SU-DHL-6 (cell line): ENCODE data around the gene SPATA1.

Source experiments
- CTCF ChIP-seq: fragments of 200-600 bp; sonication (generic); IDR thresholded peaks from one replicate; pipeline ENCODE4 v1.5.1; 2017; ENCODE audit warnings: antibody characterized with exemption, mild to moderate bottlenecking, low read length, moderate library complexity; ENCODE audit not compliant: insufficient read depth, poor library complexity, severe bottlenecking
- EZH2phosphoT487 ChIP-seq: fragments of 200-600 bp; sonication (generic), shearing (Covaris generic); conservative IDR thresholded peaks from 2 replicates; pipeline ENCODE4 v1.6.1; 2018; ENCODE audit warnings: mild to moderate bottlenecking, antibody characterized with exemption, low read length, moderate library complexity, mixed read lengths

- TF ChIP-seq EZH2phosphoT487 (no peak), CTCF (no peak)
Observed at GRCh38 chr1:84538599-84538998, 32.4 kb downstream of the SPATA1 start.
